Calu3 (cell line): Measurements from ENCODE around the gene TNK2. TPM values are rescaled to one million over a fixed set of nuclear protein-coding genes. Genes with fewer than 3 reads are reported as not detected.

Source experiments
- BruUV-seq: library from RNA; stranded (reverse); fragments of 400-500 nt; replicated peaks from 2 replicates; lab custom pipeline; 2021; lab: Mats Ljungman, UMichigan
- CTCF ChIA-PET: fragments of 300-600 bp; sonication (Branson Sonifier 250); formaldehyde crosslinking; loops from one replicate; lab custom pipeline; 2022; ENCODE audit warnings: antibody characterized with exemption; lab: Charles Lee
- DNase-seq: peaks from one replicate; pipeline ENCODE4 v3.0.0; 2022
- H3K27ac Mint-ChIP-seq: one replicate; pipeline ENCODE4 v1.8.0; 2022; ENCODE audit warnings: mixed read lengths; ENCODE audit not compliant: unreplicated experiment
- H3K27me3 Mint-ChIP-seq: one replicate; pipeline ENCODE4 v1.8.0; 2022; ENCODE audit warnings: mixed read lengths; ENCODE audit not compliant: unreplicated experiment
- H3K36me3 Mint-ChIP-seq: one replicate; pipeline ENCODE4 v1.8.0; 2022; ENCODE audit warnings: mild to moderate bottlenecking, moderate library complexity, mixed read lengths; ENCODE audit not compliant: insufficient read depth, unreplicated experiment
- H3K4me1 Mint-ChIP-seq: one replicate; pipeline ENCODE4 v1.8.0; 2022; ENCODE audit warnings: mild to moderate bottlenecking, low read depth, mixed read lengths; ENCODE audit not compliant: unreplicated experiment
- H3K4me3 Mint-ChIP-seq: one replicate; pipeline ENCODE4 v1.8.0; 2022; ENCODE audit warnings: mild to moderate bottlenecking, low read depth, moderate library complexity, mixed read lengths; ENCODE audit not compliant: unreplicated experiment
- H3K9me3 Mint-ChIP-seq: one replicate; pipeline ENCODE4 v1.8.0; 2022; ENCODE audit warnings: low read depth, mixed read lengths; ENCODE audit not compliant: unreplicated experiment
- intact Hi-C: fragments of 100-400 bp; cut with micrococcal nuclease; formaldehyde crosslinking; loops from one replicate; pipeline ENCODE4 v1.10.0; 2022; ENCODE audit not compliant: unreplicated experiment
- total RNA-seq: library from RNA; stranded (reverse); gene quantifications from 2 replicates; pipeline ENCODE4 v1.2.3, GENCODE V29; 2022
- TF ChIP-seq, protein P1 (sequence below): fragments of 200-600 bp; IDR thresholded peaks from one replicate; pipeline ENCODE4 v1.8.0; 2022; ENCODE audit warnings: antibody characterized with exemption; ENCODE audit not compliant: unreplicated experiment

TNK2 gene
- total RNA-seq, 1 experiment from 2014 or later: 50.4 TPM

DNA sequence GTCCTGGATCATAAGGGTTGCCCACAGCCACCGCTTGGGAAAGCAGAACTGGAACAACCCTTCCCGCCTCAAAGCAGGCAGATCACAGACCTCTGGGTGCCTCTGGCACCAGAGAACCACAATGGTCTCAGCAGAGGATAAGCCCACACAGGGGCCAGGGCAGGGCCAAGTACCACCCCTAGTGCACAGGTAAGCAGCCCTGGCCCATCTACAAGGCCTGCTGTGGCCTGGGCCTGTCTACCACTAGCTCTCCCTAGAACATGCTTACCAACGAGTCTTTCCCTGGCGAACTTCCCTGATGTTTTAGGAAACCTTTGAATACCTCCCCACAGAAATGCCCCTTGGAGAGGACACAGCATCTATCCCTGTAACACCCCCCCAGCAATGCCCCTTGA, 28.3 kb downstream of the TNK2 start:
- peaks cover 13% of the 10 kb centered on the region for H3K4me1 Mint-ChIP-seq
- TF ChIP-seq, protein P1, sequence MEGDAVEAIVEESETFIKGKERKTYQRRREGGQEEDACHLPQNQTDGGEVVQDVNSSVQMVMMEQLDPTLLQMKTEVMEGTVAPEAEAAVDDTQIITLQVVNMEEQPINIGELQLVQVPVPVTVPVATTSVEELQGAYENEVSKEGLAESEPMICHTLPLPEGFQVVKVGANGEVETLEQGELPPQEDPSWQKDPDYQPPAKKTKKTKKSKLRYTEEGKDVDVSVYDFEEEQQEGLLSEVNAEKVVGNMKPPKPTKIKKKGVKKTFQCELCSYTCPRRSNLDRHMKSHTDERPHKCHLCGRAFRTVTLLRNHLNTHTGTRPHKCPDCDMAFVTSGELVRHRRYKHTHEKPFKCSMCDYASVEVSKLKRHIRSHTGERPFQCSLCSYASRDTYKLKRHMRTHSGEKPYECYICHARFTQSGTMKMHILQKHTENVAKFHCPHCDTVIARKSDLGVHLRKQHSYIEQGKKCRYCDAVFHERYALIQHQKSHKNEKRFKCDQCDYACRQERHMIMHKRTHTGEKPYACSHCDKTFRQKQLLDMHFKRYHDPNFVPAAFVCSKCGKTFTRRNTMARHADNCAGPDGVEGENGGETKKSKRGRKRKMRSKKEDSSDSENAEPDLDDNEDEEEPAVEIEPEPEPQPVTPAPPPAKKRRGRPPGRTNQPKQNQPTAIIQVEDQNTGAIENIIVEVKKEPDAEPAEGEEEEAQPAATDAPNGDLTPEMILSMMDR: no peak
- H3K9me3 Mint-ChIP-seq: no peaks in the 10 kb centered on the region
- no peaks in the 10 kb centered on the region for H3K27me3 Mint-ChIP-seq
- CTCF ChIA-PET: no interaction called here
- H3K27ac Mint-ChIP-seq: no peak overlapping the region
- intact Hi-C loops: no loop called here
- no TSS peak for BruUV-seq
- H3K36me3 Mint-ChIP-seq: peaks cover 31% of the 10 kb centered on the region
- H3K4me3 Mint-ChIP-seq: no peak overlapping the region
- DNase-seq: no peak

DNA sequence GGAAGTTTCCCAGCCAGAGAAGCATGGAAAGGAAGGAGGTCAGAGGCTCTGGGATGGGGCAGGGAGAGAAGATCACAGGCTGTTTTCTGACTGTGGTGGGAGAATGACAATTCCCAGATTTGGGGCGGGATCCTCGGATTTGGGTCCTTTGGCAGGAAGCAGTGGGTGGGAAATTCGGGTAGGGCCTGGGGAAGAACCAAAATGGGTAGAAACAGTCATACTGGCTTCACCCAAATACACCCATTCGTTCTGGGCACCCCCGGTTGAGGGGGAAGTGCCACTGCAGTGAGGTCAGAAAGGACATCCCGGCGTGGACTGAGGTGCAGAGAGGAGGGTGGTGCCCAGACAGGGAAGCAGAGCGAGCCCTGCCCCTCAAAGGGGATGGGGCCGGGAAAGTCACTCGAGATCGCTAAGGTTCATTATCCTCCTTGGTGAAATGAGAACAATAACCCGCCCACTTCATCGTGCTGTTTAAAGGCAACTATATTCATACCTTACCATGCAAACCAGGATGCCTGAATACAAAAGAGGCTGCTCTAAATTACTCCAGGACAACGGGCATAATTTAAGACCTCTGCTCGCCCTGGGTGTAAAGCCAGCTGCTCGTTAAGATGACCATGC, 28.8 kb downstream of the TNK2 start:
- BruUV-seq: no TSS peak
- no peak overlapping the region for H3K4me3 Mint-ChIP-seq
- CTCF ChIA-PET: no interaction called here
- no peaks in the 10 kb centered on the region for H3K9me3 Mint-ChIP-seq
- H3K4me1 Mint-ChIP-seq: peaks cover 13% of the 10 kb centered on the region
- H3K27me3 Mint-ChIP-seq: no peaks in the 10 kb centered on the region
- intact Hi-C loops: no loop called here
- TF ChIP-seq, protein P1: no peak
- peaks cover 28% of the 10 kb centered on the region for H3K36me3 Mint-ChIP-seq
- DNase-seq: no peak
- H3K27ac Mint-ChIP-seq: no peak overlapping the region

DNA sequence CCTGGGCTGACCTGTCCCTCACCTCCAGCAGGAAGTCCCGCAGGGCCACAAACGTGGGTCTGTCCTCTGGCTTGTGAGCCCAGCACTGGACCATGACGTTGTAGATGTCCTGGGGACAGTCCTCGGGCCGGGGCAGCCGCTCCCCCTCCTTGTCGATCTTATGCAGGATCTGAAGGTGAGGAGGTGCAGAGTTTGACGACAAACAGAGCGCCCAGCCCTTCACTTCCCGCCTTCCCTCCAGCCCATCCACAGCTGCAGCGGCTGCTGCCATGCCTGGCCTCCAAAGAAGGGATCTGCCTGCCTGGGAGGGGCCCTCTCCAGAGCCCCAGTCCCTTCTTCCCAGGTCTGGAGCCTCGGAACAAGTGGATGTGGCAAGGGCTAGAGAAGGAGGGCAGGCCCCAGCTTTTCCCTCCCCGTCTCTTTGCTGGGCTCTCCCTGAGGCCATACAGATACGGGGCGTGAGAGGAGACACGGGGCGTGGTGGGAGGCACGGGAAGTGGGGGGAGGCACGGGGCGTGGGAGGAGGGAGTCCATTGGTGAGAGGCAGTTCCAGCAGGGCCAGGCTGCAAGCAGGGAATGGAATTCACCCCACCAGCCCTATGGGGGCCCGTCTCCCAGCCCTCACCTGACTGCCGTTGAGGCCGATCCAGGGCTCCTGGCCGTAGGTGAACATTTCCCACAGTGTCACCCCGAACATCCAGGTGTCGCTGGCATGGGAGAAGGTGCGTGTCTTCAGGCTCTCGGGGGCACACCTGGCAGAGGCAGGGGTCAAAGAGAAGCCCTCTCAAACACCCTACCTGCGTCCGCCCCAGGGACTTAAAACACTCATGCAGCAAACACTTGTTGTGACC, 29.7 kb downstream of the TNK2 start:
- Mint-ChIP-seq H3K4me1 (peaks cover 13% of the 10 kb centered on the region), H3K4me3 (no peak overlapping the region), H3K9me3 (no peaks in the 10 kb centered on the region), H3K36me3 (peaks cover 28% of the 10 kb centered on the region), H3K27me3 (no peaks in the 10 kb centered on the region), H3K27ac (no peak overlapping the region)
- TF ChIP-seq, protein P1: no peak
- CTCF ChIA-PET: interaction anchor here (2.5 kb wide), 1 partner anchor 16 kb away, joined by 13 read pairs; no protein-coding TSS in a partner anchor
- no peak for DNase-seq
- intact Hi-C loops: no loop called here
- BruUV-seq: no TSS peak

DNA sequence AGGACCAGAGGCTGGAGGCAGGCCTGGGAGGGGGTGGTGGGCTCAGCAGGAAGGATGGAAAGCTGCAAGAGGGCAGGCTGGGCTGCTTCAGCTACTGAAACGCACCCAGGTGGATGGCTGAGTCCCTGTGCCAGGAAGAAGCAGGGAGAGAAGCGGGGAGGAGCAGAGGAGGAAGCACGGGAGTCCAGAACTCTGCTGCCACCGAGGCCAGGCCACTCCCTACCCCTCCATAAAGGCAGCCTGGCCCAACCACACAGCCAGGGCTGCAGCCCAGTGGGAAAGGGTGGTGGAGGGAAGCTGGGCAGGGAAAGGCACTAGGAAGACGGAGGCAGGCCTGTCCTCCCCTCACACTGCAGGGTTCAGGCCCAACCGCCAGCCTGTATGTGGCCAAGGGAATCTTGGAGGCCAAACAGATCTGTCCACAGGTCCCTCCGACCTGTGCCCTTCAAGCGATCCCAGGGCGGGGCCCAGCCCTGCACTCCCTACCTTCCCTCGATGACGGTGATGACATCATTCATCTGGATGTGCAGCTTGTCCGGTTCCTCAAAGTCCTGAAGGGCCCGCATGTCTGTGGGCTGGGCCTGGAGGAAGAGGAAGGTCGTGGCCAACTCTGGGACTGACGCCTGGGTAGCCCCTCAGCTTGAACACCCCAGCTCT, 30.5 kb downstream of the TNK2 start:
- H3K27ac Mint-ChIP-seq: peak overlapping the region; percentile 53
- no TSS peak for BruUV-seq
- DNase-seq: no peak
- CTCF ChIA-PET: interaction anchor here (1.6 to 2.5 kb wide), 2 partner anchors 16 to 30 kb away, joined by 4 to 13 read pairs; partner anchors contain the start of gene TNK2
- intact Hi-C loops: no loop called here
- no peaks in the 10 kb centered on the region for H3K9me3 Mint-ChIP-seq
- peaks cover 13% of the 10 kb centered on the region for H3K4me1 Mint-ChIP-seq
- TF ChIP-seq, protein P1: no peak
- peaks cover 23% of the 10 kb centered on the region for H3K36me3 Mint-ChIP-seq
- no peaks in the 10 kb centered on the region for H3K27me3 Mint-ChIP-seq
- peak overlapping the region; percentile 87 for H3K4me3 Mint-ChIP-seq
